Mucosa of rectum (tissue), 2 donors: ENCODE data around the gene PACS2.

ENCODE experiments used
- H3K27ac ChIP-seq, 2 donors: one replicate each; pipeline ENCODE4 v1.7.0; 2013; ENCODE audit warnings: inconsistent platforms in 2 of 2, low read depth in 2 of 2, low read length in 2 of 2
- H3K27me3 ChIP-seq, 2 donors: one replicate each; pipeline ENCODE4 v1.7.0; 2013; ENCODE audit warnings: low read length in 2 of 2; ENCODE audit not compliant: control insufficient read depth in 2 of 2, insufficient read depth in 2 of 2
- H3K36me3 ChIP-seq, 2 donors: one replicate each; pipeline ENCODE4 v1.7.0; 2013; ENCODE audit warnings: low read length in 2 of 2; ENCODE audit not compliant: control insufficient read depth in 2 of 2, insufficient read depth in 2 of 2
- H3K4me1 ChIP-seq, 2 donors: one replicate each; pipeline ENCODE4 v1.7.0; 2013; ENCODE audit warnings: low read length in 2 of 2, mild to moderate bottlenecking in 1 of 2; ENCODE audit not compliant: control insufficient read depth in 2 of 2, insufficient read depth in 2 of 2
- H3K4me3 ChIP-seq, 2 donors: one replicate each; pipeline ENCODE4 v1.7.0; 2013; ENCODE audit warnings: low read length in 2 of 2
- H3K9ac ChIP-seq, 2 donors: one replicate each; pipeline ENCODE4 v1.7.0; 2013; ENCODE audit warnings: low read length in 2 of 2, low read depth in 1 of 2, mild to moderate bottlenecking in 1 of 2
- H3K9me3 ChIP-seq, 2 donors: one replicate each; pipeline ENCODE4 v1.7.0; 2013; ENCODE audit warnings: low read length in 2 of 2; ENCODE audit not compliant: control insufficient read depth in 2 of 2
- donor health status: healthy.
- donor health status: Normal muscosa, but diverticular disease.

PACS2 gene

GRCh38 chr14:105337433-105337832 is 22.9 kb downstream of the PACS2 start:
- Histone ChIP-seq H3K9ac (no peak overlapping the region), H3K27me3 (no peaks in the 10 kb centered on the region), H3K4me3 (no peak overlapping the region), H3K4me1 (peaks cover 0 to 4% of the 10 kb centered on the region in 2 donors), H3K9me3 (no peaks in the 10 kb centered on the region), H3K36me3 (no peaks in the 10 kb centered on the region), H3K27ac (no peak overlapping the region)

GRCh38 chr14:105337966-105338741 is 23.6 kb downstream of the PACS2 start:
- Histone ChIP-seq H3K27ac (no peak overlapping the region), H3K9me3 (no peaks in the 10 kb centered on the region), H3K9ac (no peak overlapping the region), H3K36me3 (no peaks in the 10 kb centered on the region), H3K4me1 (peaks cover 0 to under 1% of the 10 kb centered on the region in 2 donors), H3K27me3 (no peaks in the 10 kb centered on the region), H3K4me3 (no peak overlapping the region)

GRCh38 chr14:105340821-105341733 is 26.5 kb downstream of the PACS2 start:
- Histone ChIP-seq H3K4me3 (no peak overlapping the region), H3K4me1 (no peaks in the 10 kb centered on the region), H3K27ac (no peak overlapping the region), H3K9me3 (no peaks in the 10 kb centered on the region), H3K9ac (no peak overlapping the region), H3K27me3 (no peaks in the 10 kb centered on the region), H3K36me3 (no peaks in the 10 kb centered on the region)

DNA sequence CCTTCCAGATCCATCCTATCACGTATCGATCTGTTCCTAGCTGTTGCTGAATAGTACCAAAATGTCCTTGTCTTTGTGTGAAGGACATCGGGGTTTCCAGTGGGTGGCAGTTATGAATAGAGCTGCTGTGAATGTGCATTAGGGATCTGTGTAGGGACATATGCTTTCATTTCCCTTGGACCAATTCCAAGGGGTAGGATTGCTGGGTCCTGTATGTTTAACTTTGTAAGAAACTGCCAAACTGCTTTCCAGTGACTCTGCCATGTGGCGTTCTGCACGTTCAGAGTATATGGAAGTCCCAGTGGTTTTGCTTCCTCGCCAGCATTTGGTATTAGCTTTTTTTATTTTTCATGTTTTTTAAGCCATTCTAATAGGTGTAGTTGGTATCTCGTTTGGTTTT is 28.6 kb downstream of the PACS2 start:
- no peaks in the 10 kb centered on the region for H3K4me1 ChIP-seq
- H3K9ac ChIP-seq, result no peak overlapping the region
- no peaks in the 10 kb centered on the region for H3K36me3 ChIP-seq
- H3K9me3 ChIP-seq, result no peaks in the 10 kb centered on the region
- H3K27ac ChIP-seq, result no peak overlapping the region
- H3K4me3 ChIP-seq, result no peak overlapping the region
- no peaks in the 10 kb centered on the region for H3K27me3 ChIP-seq

GRCh38 chr14:105346200-105346533 is 31.6 kb downstream of the PACS2 start:
- no peaks in the 10 kb centered on the region for H3K4me1 ChIP-seq
- H3K9me3 ChIP-seq, result no peaks in the 10 kb centered on the region
- H3K27me3 ChIP-seq, result no peaks in the 10 kb centered on the region
- H3K36me3 ChIP-seq, result peaks cover 0 to 2% of the 10 kb centered on the region in 2 donors
- no peak overlapping the region for H3K27ac ChIP-seq
- no peak overlapping the region for H3K9ac ChIP-seq
- H3K4me3 ChIP-seq, result no peak overlapping the region

DNA sequence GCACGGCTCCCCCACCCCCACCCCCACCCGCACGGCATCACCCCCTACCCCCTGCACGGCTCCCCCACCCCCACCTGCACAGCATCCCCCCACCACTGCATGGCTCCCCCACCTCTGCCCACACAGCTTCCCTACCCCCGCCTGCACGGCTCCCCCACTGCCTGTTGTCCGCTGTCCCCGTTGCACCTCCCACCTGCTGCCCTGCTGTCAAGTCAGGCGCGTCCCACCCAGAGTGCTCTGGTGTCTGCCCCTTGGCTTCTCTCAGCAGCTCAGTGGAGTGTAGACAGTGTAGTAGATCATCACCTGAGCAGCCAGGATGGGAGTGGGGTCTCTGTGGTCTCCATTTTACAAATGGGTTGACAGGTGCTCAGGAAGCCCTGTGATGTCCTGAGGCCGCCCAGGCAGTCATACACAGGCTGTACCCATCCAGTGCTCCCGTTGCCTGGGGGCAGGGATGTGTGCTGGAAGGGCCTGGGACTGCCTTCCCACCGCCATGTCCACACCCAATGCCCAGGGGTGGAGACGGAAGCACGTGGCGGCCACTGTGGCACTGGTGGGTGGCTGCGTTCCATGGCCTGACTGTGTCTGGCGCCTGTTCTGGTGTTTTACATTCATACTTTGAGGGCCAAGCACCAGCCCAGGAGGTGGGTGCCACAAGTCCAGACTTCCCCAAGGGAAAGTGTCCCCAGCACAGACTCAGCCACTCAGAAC is 32.5 kb downstream of the PACS2 start:
- H3K27me3 ChIP-seq, result no peaks in the 10 kb centered on the region
- no peak overlapping the region for H3K27ac ChIP-seq
- H3K4me3 ChIP-seq, result no peak overlapping the region
- H3K9me3 ChIP-seq, result no peaks in the 10 kb centered on the region
- H3K9ac ChIP-seq, result no peak overlapping the region
- H3K36me3 ChIP-seq, result peaks cover 0 to 2% of the 10 kb centered on the region in 2 donors
- H3K4me1 ChIP-seq, result no peaks in the 10 kb centered on the region

DNA sequence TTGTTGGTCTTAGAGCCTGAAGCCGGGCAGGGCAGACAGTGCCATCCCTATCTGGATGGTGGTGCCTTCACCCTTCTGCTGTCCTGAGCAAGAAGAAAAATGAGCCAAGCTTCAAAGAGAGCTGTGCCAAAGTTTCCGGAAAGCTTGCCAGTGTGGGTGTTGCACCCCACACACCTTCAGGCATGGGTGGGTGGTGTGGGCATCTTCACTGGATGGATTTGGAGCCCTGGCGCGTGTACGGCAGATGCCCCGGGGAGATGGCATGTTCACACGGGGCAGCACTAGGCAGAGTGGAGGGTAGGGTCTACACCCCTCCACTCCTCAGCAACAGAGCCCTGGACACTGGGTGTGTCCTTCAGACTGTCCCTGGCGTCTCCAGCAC is 33.0 kb downstream of the PACS2 start:
- H3K27me3 ChIP-seq, result no peaks in the 10 kb centered on the region

DNA sequence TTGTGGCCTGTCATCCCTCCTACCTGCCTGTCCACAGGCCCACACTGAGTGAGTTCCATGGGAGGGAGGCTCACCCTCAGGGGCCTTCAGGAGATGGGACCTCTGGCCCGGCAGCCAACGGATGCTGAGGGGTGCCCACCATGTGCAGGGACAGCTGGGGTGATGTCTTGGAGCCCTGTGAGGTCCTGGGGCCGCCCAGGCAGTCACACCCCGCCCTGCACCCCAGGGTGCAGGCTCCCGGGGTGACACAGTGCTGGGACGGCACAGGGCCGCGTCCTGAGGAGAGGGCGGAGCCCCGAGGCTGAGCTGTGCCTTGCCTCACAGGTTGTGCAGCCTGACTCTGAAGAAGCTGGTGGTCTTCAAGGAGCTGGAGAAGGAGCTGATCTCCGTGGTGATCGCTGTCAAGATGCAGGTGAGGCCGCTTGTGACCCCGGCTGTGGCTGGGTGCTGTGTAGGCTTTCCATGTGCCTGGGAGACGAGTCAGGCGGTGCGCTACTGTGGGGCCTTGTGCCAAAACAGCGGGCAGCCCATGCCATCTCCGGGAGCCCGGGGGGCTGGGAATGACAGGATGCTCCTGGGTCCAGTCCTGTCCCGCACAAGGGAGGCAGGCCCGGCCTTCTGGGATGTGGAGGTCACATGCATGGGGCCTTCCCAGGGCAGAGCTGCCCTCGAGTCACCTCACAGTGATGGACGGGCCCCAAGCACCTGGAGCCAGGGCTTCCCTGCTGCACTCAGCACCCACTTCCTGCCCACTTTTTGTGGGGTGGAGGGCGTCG is 33.8 kb downstream of the PACS2 start:
- Histone ChIP-seq H3K36me3 (peaks cover 0 to 2% of the 10 kb centered on the region in 2 donors), H3K4me1 (no peaks in the 10 kb centered on the region), H3K9ac (no peak overlapping the region), H3K27ac (no peak overlapping the region), H3K4me3 (no peak overlapping the region), H3K27me3 (no peaks in the 10 kb centered on the region), H3K9me3 (no peaks in the 10 kb centered on the region)

More for the DNA sequence above, 33.0 kb downstream of the PACS2 start:
- no peak overlapping the region for H3K9ac ChIP-seq
- H3K36me3 ChIP-seq, result peaks cover 0 to 2% of the 10 kb centered on the region in 2 donors
- no peaks in the 10 kb centered on the region for H3K4me1 ChIP-seq
- no peak overlapping the region for H3K27ac ChIP-seq
- no peaks in the 10 kb centered on the region for H3K9me3 ChIP-seq
- no peak overlapping the region for H3K4me3 ChIP-seq

DNA sequence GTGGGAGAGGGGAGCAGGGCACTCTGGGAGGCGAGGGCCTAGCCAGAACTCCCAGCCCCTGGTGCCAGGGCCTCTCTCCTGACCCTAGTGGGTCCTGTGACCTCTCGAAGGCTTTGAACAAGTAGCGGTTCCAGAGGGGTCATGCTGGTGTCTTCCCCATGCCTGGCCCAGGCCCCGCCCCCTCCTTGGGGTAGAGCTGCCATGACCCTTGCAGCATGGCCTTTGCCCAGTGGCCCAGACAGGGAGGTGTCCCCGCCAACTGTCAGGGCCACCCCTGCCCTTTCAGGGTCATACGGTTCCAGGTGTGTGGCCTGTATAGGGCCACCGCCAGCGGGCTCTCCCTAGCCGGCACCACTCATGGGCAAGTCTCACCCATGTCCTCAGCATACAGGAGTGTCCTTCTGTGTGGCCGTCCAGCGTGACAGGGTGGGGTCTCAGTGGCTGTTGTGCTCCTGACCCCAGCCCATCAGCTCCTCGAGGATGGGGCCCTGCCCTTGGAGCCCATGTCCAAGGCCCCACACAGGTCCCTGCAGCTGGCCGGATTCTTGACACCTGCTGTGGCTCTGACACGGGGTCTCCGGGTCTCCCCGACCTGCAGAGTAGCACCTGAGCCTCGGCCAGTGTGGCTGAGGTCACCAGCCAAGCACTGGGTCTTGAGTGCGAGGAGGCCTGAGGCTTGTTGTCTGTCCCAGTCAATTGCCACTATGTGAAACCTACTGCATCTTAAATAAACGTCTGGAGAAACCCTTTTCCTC is 34.6 kb downstream of the PACS2 start:
- no peaks in the 10 kb centered on the region for H3K9me3 ChIP-seq
- H3K27ac ChIP-seq, result no peak overlapping the region
- H3K4me3 ChIP-seq, result no peak overlapping the region
- no peaks in the 10 kb centered on the region for H3K27me3 ChIP-seq
- peaks cover 0 to 2% of the 10 kb centered on the region in 2 donors for H3K36me3 ChIP-seq
- H3K4me1 ChIP-seq, result no peaks in the 10 kb centered on the region
- H3K9ac ChIP-seq, result no peak overlapping the region
